Lung (tissue), 12 donors: ENCODE data around the gene EVI5L. TPM values are rescaled to one million over a fixed set of nuclear protein-coding genes. Genes with fewer than 3 reads are reported as not detected.

ENCODE experiments used
- ATAC-seq: fragments of 200-7000 bp; cut with Tn5 transposase; one replicate; pipeline ENCODE4 v1.9.1; 2020; ENCODE audit warnings: moderate number of reproducible peaks; ENCODE audit not compliant: insufficient read depth, low FRiP score
- DNase-seq, 3 donors: peaks; one replicate each; pipeline ENCODE4 v3.0.0-alpha.2; 2013 to 2017
- H3K27ac ChIP-seq, 2 donors: one replicate each; pipeline ENCODE4 v1.5.1; 2013; ENCODE audit warnings: mild to moderate bottlenecking in 2 of 2, moderate library complexity in 2 of 2, control low read depth in 1 of 2, inconsistent platforms in 1 of 2, low read depth in 1 of 2, low read length in 1 of 2
- H3K27me3 ChIP-seq, 3 donors: one replicate each; pipeline ENCODE4 v1.5.1; 2013; ENCODE audit warnings: low read length in 2 of 3; ENCODE audit not compliant: control insufficient read depth in 3 of 3, insufficient read depth in 3 of 3
- H3K36me3 ChIP-seq, 4 donors: one replicate each; pipeline ENCODE4 v1.5.1; 2013; ENCODE audit warnings: low read length in 4 of 4, mild to moderate bottlenecking in 1 of 4, moderate library complexity in 1 of 4; ENCODE audit not compliant: control insufficient read depth in 4 of 4, insufficient read depth in 4 of 4
- H3K4me1 ChIP-seq, 5 donors: one replicate each; pipeline ENCODE4 v1.5.1; 2013; ENCODE audit warnings: low read length in 5 of 5, mild to moderate bottlenecking in 2 of 5, moderate library complexity in 1 of 5; ENCODE audit not compliant: control insufficient read depth in 5 of 5, insufficient read depth in 5 of 5
- H3K4me3 ChIP-seq: one replicate; pipeline ENCODE4 v1.5.1; 2013; ENCODE audit warnings: mild to moderate bottlenecking, control low read depth, moderate library complexity
- H3K9ac ChIP-seq, 2 donors: one replicate each; pipeline ENCODE4 v1.5.1; 2013; ENCODE audit warnings: low read length in 2 of 2, control low read depth in 1 of 2; ENCODE audit not compliant: insufficient read depth in 1 of 2
- H3K9me3 ChIP-seq, 4 donors: one replicate each; pipeline ENCODE4 v1.5.1; 2013; ENCODE audit warnings: low read length in 3 of 4, mild to moderate bottlenecking in 1 of 4, moderate library complexity in 1 of 4; ENCODE audit not compliant: control insufficient read depth in 4 of 4, insufficient read depth in 3 of 4
- CTCF ChIP-seq: IDR thresholded peaks from 2 replicates; pipeline ENCODE4 v1.5.1; 2012; ENCODE audit warnings: mild to moderate bottlenecking; ENCODE audit errors: control extremely low read depth, extremely low read depth
- WGBS, 2 donors: extraction: QIAGEN DNeasy Blood & Tissue Kit; methylation state at CpG; one replicate each; pipeline ENCODE4 v1.1.7; 2013; 5-methylcytosine and 5-hydroxymethylcytosine counted together
- polyA plus RNA-seq, 2 donors: library from polyadenylated mRNA; stranded (reverse); fragments of 200-250 nt; gene quantifications; one replicate each; pipeline ENCODE4 v1.2.1, GENCODE V29; 2013
- total RNA-seq, 2 donors: library from RNA; depleted of rRNA in 1 of 2; stranded (reverse); fragments of >200 nt in 1 of 2; gene quantifications; one replicate each; pipeline ENCODE4 v1.2.1, GENCODE V29; 2014 to 2021
- donor health status: control.
- donor health status: control.
- donor health status: Bipolar disorder and iron deficiency.
- donor health status: healthy.
- donor health status: DM: yes; HTN: yes; CAD: no.

EVI5L gene
- total and polyA plus RNA-seq, 4 donors, result 10.7 to 18.6 (median 12.6) TPM

- WGBS, 2 donors, result 82 to 94% methylated on average over 2 of the region's 2 CpGs
Measured at GRCh38 chr19:7819337-7819736, 10.7 kb upstream of the EVI5L start.

GRCh38 chr19:7820588-7820987 is 9.4 kb upstream of the EVI5L start:
- Histone ChIP-seq H3K36me3 (no peaks in the 10 kb centered on the region), H3K4me1 (no peaks in the 10 kb centered on the region), H3K9me3 (peaks cover 0 to 9% (median 3%) of the 10 kb centered on the region in 4 donors), H3K9ac (no peak overlapping the region), H3K4me3 (no peak overlapping the region), H3K27ac (no peak overlapping the region), H3K27me3 (peaks cover 0 to 4% (median 0%) of the 10 kb centered on the region in 3 donors)
- no peak for TF ChIP-seq CTCF
- no peak for ATAC-seq
- DNase-seq, result no peak
- WGBS, 2 donors, result 57 to 62% methylated on average over 3 of the region's 3 CpGs

More at GRCh38 chr19:7819337-7819736, 10.7 kb upstream of the EVI5L start:
- TF ChIP-seq CTCF, result no peak
- Histone ChIP-seq H3K9me3 (peaks cover 0 to 9% (median 3%) of the 10 kb centered on the region in 4 donors), H3K27ac (no peak overlapping the region), H3K4me1 (no peaks in the 10 kb centered on the region), H3K27me3 (peaks cover 0 to 4% (median 0%) of the 10 kb centered on the region in 3 donors), H3K4me3 (no peak overlapping the region), H3K9ac (no peak overlapping the region), H3K36me3 (no peaks in the 10 kb centered on the region)
- ATAC-seq, result no peak
- no peak for DNase-seq

- Histone ChIP-seq H3K9ac (no peak overlapping the region), H3K4me3 (no peak overlapping the region), H3K9me3 (peaks cover 0 to 4% (median 2%) of the 10 kb centered on the region in 4 donors), H3K4me1 (no peaks in the 10 kb centered on the region), H3K27me3 (peaks cover 0 to 4% (median 0%) of the 10 kb centered on the region in 3 donors), H3K36me3 (no peaks in the 10 kb centered on the region), H3K27ac (no peak overlapping the region)
- no peak for ATAC-seq
- no peak for DNase-seq
- no peak for TF ChIP-seq CTCF
- WGBS, 2 donors, result 89 to 95% methylated on average over 4 of the region's 4 CpGs
Measured at GRCh38 chr19:7822910-7823515, 7.0 kb upstream of the EVI5L start.
